HG02759 (cell line): ENCODE data around the gene UNC13A.
"Not testable (repeated sequence)": the region's sequence is repeated elsewhere in the genome, so short reads cannot be mapped to it uniquely, and the experiment has no call there.

Experiments
- ATAC-seq: cut with Tn5 transposase; IDR thresholded peaks from one replicate; pipeline ENCODE4 v1.9.1; 2021; ENCODE audit warnings: mild to moderate bottlenecking, moderate library complexity; ENCODE audit not compliant: unreplicated experiment

UNC13A gene

GRCh38 chr19:17606590-17607185 lies 81.5 kb downstream of the UNC13A start:
- no peak for ATAC-seq

- peak; percentile 74 for ATAC-seq
These were observed 82.2 kb downstream of the UNC13A start for GRCh38 chr19:17605761-17606589.

GRCh38 chr19:17605117-17605516 lies 83.0 kb downstream of the UNC13A start:
- no peak for ATAC-seq

DNA sequence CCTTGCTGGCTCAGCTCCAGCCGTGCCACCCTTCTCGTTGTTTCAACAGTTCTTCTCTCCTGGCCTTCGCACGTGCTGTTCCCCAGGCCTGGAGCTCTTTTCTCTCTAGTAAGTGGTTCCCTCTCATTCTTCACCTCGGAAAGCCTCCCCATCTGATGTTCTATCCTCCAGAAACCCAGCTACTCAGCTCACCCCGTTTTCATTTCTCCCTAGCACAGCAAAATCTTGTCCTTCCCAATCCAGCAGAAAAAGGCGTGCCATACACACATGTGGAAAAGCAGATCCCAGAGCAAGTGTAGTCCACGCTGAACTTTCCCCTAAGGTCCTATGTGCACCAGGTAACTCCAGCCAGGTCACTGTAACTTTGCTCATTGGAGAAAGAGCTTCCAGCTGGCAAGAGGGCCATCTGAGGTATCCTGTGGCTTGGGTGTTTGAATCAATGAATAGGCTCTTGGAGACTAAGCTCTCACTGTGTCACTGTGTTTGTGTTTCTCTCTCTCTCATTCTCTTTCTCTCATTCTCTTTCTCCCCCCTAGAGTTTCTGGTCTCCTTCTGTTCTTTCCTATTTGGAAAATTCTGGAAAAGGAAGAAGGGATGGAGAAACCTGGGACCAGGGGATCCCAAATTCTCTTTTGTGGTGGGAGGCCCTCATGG lies 83.7 kb downstream of the UNC13A start:
- ATAC-seq: no peak

GRCh38 chr19:17602872-17603510 lies 85.2 kb downstream of the UNC13A start:
- ATAC-seq: no peak

- ATAC-seq: no peak
These were observed 85.9 kb downstream of the UNC13A start for GRCh38 chr19:17602217-17602616.

DNA sequence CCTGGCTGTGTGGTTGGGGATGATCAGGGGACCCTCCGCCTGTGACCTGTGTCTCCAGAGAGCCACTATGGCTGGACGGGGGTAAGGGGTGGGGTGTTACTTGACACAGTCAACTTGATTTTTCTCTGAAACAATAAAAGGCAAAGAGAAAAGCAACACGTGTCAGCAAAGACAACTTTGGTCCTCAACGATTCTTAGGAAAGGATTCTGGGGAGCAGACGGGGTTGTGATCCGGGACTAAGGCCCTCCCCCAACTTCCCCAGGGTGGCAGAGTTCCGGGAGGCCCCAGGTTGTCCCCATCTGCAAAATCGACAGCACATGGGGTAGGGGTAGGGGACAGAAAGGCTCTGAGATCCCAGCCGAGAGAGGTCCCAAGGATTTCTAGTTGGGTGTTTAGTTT lies 86.5 kb downstream of the UNC13A start:
- no peak for ATAC-seq

DNA sequence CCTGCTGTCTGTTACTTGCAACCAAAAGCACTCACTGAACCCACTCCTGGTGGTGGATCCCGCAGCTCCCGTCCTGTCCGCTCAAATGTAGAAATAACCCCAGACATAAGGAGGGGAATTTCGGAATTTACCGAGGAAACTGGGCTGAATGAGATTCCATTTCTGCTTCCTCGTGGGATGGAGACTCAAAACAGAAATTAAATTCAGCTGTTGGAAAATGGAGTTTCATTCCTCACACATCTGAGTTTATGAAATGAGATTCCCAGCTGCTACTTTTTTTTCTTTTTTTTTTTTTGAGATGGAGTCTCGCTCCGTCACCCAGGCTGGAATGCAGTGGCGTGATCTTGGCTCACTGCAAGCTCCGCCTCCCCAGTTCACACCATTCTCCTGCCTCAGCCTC lies 88.4 kb downstream of the UNC13A start:
- no peak for ATAC-seq

DNA sequence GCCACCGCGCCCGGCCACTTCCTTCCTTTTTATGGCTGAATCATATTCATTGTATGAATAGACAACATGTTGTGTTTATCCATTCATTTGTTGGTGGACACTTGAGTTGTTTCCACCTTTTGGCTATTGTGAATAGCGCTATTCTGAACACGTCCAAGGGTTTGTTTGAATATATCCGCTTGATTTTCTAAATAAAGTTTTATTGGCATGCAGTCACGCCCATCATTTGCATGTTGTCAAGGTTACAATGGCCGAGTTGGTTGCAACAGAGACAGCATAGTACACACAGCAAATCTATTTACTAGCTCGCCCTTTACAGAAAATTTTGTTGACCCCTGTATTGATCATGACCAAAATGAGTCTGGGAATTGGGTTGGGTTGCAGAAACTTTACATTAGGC lies 89.2 kb downstream of the UNC13A start:
- no peak for ATAC-seq

DNA sequence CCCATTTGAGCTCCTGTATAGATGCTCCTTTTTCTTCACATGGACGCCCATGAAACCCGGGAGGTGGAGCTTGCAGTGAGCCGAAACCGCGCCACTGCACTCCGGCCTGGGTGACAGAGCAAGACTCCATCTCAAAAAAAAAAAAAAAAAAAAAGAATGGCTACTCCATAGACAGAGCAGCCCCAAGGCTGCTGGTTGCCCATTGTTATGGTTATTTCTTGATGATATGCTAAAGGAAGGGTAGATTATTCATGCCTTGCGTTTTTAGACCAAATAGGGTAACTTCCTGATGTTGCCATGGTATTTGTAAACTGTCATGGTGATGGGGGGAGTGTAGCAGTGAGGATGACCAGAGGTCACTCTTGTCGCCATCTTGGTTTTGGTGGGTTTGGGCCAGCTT lies 90.1 kb downstream of the UNC13A start:
- ATAC-seq: not testable (repeated sequence)

GRCh38 chr19:17594296-17594695 lies 93.9 kb downstream of the UNC13A start:
- not testable (repeated sequence) for ATAC-seq

DNA sequence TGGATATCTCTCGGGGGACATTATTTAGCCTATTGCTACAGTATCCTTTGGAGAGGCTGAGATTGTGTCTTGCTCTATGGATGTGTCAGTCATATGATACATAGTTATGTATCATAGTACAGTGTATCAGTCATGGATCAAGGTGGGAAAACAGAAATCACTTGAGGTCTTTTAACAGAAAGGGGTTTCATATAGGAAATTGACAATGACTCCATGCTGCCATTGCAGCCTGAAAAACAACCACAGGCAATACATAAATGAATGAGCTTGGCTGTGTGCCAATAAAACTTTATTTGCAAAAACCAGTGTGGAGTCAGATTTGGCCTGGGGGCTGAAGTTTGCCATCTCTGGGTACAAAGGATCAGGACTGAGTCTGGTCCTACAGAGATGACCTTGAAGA lies 97.3 kb downstream of the UNC13A start:
- ATAC-seq: no peak

DNA sequence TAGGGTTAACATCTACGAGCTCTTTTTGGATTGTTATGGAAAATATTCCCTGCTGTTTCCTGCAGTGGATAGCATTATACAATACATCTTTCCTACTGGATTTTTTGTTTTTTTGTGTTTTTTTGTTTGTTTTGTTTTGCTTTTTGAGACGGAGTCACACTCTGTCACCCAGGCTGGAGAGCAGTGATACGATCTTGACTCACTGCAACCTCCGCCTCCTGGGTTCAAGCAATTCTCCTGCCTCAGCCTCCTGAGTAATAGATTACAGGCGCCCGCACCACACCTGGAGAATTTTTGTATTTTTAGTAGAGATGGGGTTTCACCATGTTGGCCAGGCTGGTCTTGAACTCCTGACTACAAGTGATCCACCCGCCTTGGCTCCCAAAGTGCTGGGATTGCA lies 102.8 kb downstream of the UNC13A start:
- ATAC-seq: not testable (repeated sequence)

GRCh38 chr19:17584132-17584531 lies 104.0 kb downstream of the UNC13A start:
- ATAC-seq: no peak

- ATAC-seq: no peak
These were observed 105.5 kb downstream of the UNC13A start for GRCh38 chr19:17582613-17583012.

- no peak for ATAC-seq
These were observed 106.8 kb downstream of the UNC13A start for GRCh38 chr19:17581211-17581874.

- ATAC-seq: no peak
These were observed 107.5 kb downstream of the UNC13A start for GRCh38 chr19:17580470-17581144.

- ATAC-seq: peak; percentile 42
These were observed 108.4 kb downstream of the UNC13A start for GRCh38 chr19:17579661-17580244.

DNA sequence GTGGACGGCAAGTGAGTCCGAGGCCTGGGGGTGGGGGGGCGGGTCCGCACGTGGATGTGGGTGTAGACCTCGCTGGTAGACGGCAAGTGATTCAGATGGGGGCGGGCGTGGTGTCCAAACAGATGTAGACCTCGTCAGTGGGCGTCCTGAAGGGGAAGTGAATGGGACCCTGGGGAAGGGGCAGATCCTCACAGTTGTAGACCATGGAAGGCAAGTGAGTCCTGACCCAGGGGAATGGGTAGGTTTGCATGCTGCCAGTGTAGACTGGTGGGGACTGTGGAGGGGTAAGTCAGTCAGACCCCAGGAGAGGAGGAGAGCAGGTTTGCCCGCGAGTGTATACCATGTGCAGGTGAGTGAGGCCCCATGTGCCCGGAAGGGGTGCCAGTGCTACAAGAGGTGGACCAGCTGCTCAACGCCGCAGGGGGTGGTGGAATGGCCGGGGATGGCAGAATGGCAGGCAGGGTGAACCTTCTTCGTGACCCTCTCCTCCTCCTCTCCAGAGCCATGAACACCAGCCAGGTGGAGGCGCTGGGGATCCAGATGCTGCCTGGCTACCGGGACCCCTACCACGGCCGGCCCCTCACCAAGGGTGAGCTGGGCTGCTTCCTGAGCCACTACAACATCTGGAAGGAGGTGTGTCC lies 110.6 kb downstream of the UNC13A start:
- no peak for ATAC-seq
